ENCODE results near the gene KLF15. TPM values are rescaled to one million over a fixed set of nuclear protein-coding genes. Genes with fewer than 3 reads are reported as not detected.

KLF15 gene
- total RNA-seq, 1 donor from 2014 or later = 28.1 TPM

- peak; percentile 6 for DNase-seq (ENCODE audit: low spot score)
Measured at GRCh38 chr3:126306397-126306796, 50.8 kb downstream of the KLF15 start.

GRCh38 chr3:126305427-126305826, 51.8 kb downstream of the KLF15 start:
- DNase-seq (ENCODE audit: low spot score) = no peak

- peak; percentile 4 for DNase-seq (ENCODE audit: low spot score)
Measured at GRCh38 chr3:126304704-126305103, 52.5 kb downstream of the KLF15 start.

GRCh38 chr3:126304291-126304690, 52.9 kb downstream of the KLF15 start:
- no peak for DNase-seq (ENCODE audit: low spot score)

- no peak for DNase-seq (ENCODE audit: low spot score)
Measured at GRCh38 chr3:126303272-126303671, 53.9 kb downstream of the KLF15 start.

GRCh38 chr3:126300761-126301481, 56.3 kb downstream of the KLF15 start:
- DNase-seq (ENCODE audit: low spot score) = peak; percentile 9

GRCh38 chr3:126300001-126300760, 57.0 kb downstream of the KLF15 start:
- DNase-seq (ENCODE audit: low spot score) = peak; percentile 2

GRCh38 chr3:126295407-126295939, 61.7 kb downstream of the KLF15 start:
- DNase-seq (ENCODE audit: low spot score) = peak; percentile 2

- no peak for DNase-seq (ENCODE audit: low spot score)
Measured at GRCh38 chr3:126294211-126294808, 62.9 kb downstream of the KLF15 start.

- peak; percentile 3 for DNase-seq (ENCODE audit: low spot score)
Measured at GRCh38 chr3:126293370-126294082, 63.7 kb downstream of the KLF15 start.

Other genes starting within 250 kb of the KLF15 start
- gene ALDH1L1, start 176.8 kb downstream of the KLF15 start, total RNA-seq = 9.0 TPM
- gene CFAP100, start 37.5 kb upstream of the KLF15 start, total RNA-seq = 0.40 TPM
- 34.6 TPM for gene ZXDC, start 118.5 kb upstream of the KLF15 start, total RNA-seq
- 0.14 TPM for gene UROC1, start 160.4 kb upstream of the KLF15 start, total RNA-seq
- 0.29 TPM for gene CHST13, start 166.7 kb upstream of the KLF15 start, total RNA-seq
- not detected for gene C3orf22, start 201.5 kb upstream of the KLF15 start, total RNA-seq